Thyroid gland (tissue), 4 donors: ENCODE data around the gene F13B.

ENCODE experiments used
- CTCF ChIP-seq, 6 experiments: fragments of 200-600 bp in 3 of 6; fragments of 450-650 bp in 3 of 6; sonication (generic) in 3 of 6; IDR thresholded peaks; one replicate each; pipeline ENCODE4 v1.5.1; 2016 to 2019; ENCODE audit warnings: antibody characterized with exemption in 6 of 6, mild to moderate bottlenecking in 2 of 6, inconsistent platforms in 1 of 6, moderate library complexity in 1 of 6
- POLR2A ChIP-seq, 2 donors: fragments of 450-650 bp; IDR thresholded peaks; one replicate each; pipeline ENCODE4 v1.6.1; 2017; ENCODE audit warnings: antibody characterized with exemption in 2 of 2, mild to moderate bottlenecking in 2 of 2, moderate library complexity in 1 of 2

- TF ChIP-seq CTCF (IDR thresholded peaks at IDR 0.05): no peak
- TF ChIP-seq POLR2A (IDR thresholded peaks at IDR 0.05): no peak
Observed at GRCh38 chr1:197062692-197063091, 4.4 kb downstream of the F13B start.
